Liver (tissue), 9 donors: Measurements from ENCODE around the gene FAM124A. TPM values are rescaled to one million over a fixed set of nuclear protein-coding genes. Genes with fewer than 3 reads are reported as not detected.

Experiments used
- DNase-seq: peaks from one replicate; pipeline ENCODE4 v3.0.0-alpha.2; 2017; ENCODE audit warnings: low spot score
- H3K27ac ChIP-seq, 2 donors: one replicate each; pipeline ENCODE4 v1.7.0; 2013; ENCODE audit warnings: inconsistent platforms in 2 of 2, low read length in 2 of 2, control low read depth in 1 of 2, low read depth in 1 of 2, mild to moderate bottlenecking in 1 of 2
- H3K27me3 ChIP-seq, 4 donors: one replicate each; pipeline versions ENCODE4 v1.6.1 to v1.7.0; 2013; ENCODE audit warnings: low read length in 3 of 4, inconsistent platforms in 1 of 4, mild to moderate bottlenecking in 1 of 4, moderate library complexity in 1 of 4; ENCODE audit not compliant: control insufficient read depth in 4 of 4, insufficient read depth in 4 of 4
- H3K36me3 ChIP-seq, 4 donors: one replicate each; pipeline versions ENCODE4 v1.6.1 to v1.7.0; 2013; ENCODE audit warnings: low read length in 3 of 4, mild to moderate bottlenecking in 3 of 4, low read depth in 1 of 4, moderate library complexity in 1 of 4; ENCODE audit not compliant: control insufficient read depth in 4 of 4, insufficient read depth in 3 of 4
- H3K4me1 ChIP-seq, 4 donors: one replicate each; pipeline versions ENCODE4 v1.6.1 to v1.7.0; 2013; ENCODE audit warnings: low read length in 3 of 4, mild to moderate bottlenecking in 3 of 4, moderate library complexity in 1 of 4; ENCODE audit not compliant: control insufficient read depth in 4 of 4, insufficient read depth in 4 of 4
- H3K4me3 ChIP-seq, 3 donors: one replicate each; pipeline versions ENCODE4 v1.6.1 to v1.7.0; 2013; ENCODE audit warnings: low read length in 3 of 3, control low read depth in 1 of 3, low read depth in 1 of 3, mild to moderate bottlenecking in 1 of 3
- H3K9ac ChIP-seq, 2 donors: one replicate each; pipeline ENCODE4 v1.7.0; 2013; ENCODE audit warnings: low read length in 2 of 2, mild to moderate bottlenecking in 2 of 2, moderate library complexity in 2 of 2, control low read depth in 1 of 2, low read depth in 1 of 2
- H3K9me3 ChIP-seq, 4 donors: one replicate each; pipeline versions ENCODE4 v1.6.1 to v1.7.0; 2013; ENCODE audit warnings: low read length in 3 of 4; ENCODE audit not compliant: control insufficient read depth in 4 of 4
- ATF3 ChIP-seq: IDR thresholded peaks from 2 replicates; pipeline ENCODE4 v1.6.1; 2016; ENCODE audit warnings: antibody characterized with exemption
- CTCF ChIP-seq: fragments of 150-350 bp; IDR thresholded peaks from 2 replicates; pipeline ENCODE4 v1.5.1; 2017; ENCODE audit warnings: improper control_type of control experiment, low read depth, low read length; ENCODE audit not compliant: missing input control
- EGR1 ChIP-seq, 2 donors: IDR thresholded peaks; 2 replicates each; pipeline ENCODE4 v1.6.1; 2016 to 2018; ENCODE audit warnings: antibody characterized with exemption in 2 of 2, low read depth in 2 of 2
- FOXA1 ChIP-seq: IDR thresholded peaks from 2 replicates; pipeline ENCODE4 v1.6.1; 2016; ENCODE audit warnings: antibody characterized with exemption
- FOXA2 ChIP-seq: IDR thresholded peaks from 2 replicates; pipeline ENCODE4 v1.6.1; 2016; ENCODE audit warnings: antibody characterized with exemption
- GABPA ChIP-seq, 2 donors: IDR thresholded peaks in 1 of 2; conservative IDR thresholded peaks in 1 of 2; 2 replicates each; pipeline ENCODE4 v1.6.1; 2016; ENCODE audit warnings: antibody characterized with exemption in 2 of 2, mild to moderate bottlenecking in 1 of 2, moderate library complexity in 1 of 2
- HNF4A ChIP-seq, 2 donors: conservative IDR thresholded peaks; 2 replicates each; pipeline ENCODE4 v1.6.1; 2016; ENCODE audit warnings: antibody characterized with exemption in 2 of 2, mild to moderate bottlenecking in 2 of 2
- HNF4G ChIP-seq: IDR thresholded peaks from 2 replicates; pipeline ENCODE4 v1.6.1; 2016; ENCODE audit warnings: antibody characterized with exemption
- JUND ChIP-seq, 2 donors: IDR thresholded peaks; 2 replicates each; pipeline ENCODE4 v1.6.1; 2016; ENCODE audit warnings: antibody characterized with exemption in 2 of 2
- MAX ChIP-seq: IDR thresholded peaks from 2 replicates; pipeline ENCODE4 v1.6.1; 2016; ENCODE audit warnings: antibody characterized with exemption
- NR2F2 ChIP-seq: IDR thresholded peaks from 2 replicates; pipeline ENCODE4 v1.6.1; 2016; ENCODE audit warnings: antibody characterized with exemption
- RAD21 ChIP-seq, 2 donors: IDR thresholded peaks; 2 replicates each; pipeline ENCODE4 v1.6.1; 2016; ENCODE audit warnings: antibody characterized with exemption in 2 of 2, mild to moderate bottlenecking in 2 of 2
- REST ChIP-seq: IDR thresholded peaks from 2 replicates; pipeline ENCODE4 v1.6.1; 2016; ENCODE audit warnings: antibody characterized with exemption, mild to moderate bottlenecking
- RXRA ChIP-seq, 2 donors: IDR thresholded peaks; 2 replicates each; pipeline ENCODE4 v1.6.1; 2017 to 2018; ENCODE audit warnings: antibody characterized with exemption in 2 of 2, mild to moderate bottlenecking in 1 of 2
- SP1 ChIP-seq: IDR thresholded peaks from 2 replicates; pipeline ENCODE4 v1.6.1; 2018; ENCODE audit warnings: antibody characterized with exemption, mild to moderate bottlenecking
- TAF1 ChIP-seq: conservative IDR thresholded peaks from 2 replicates; pipeline ENCODE4 v1.6.1; 2016; ENCODE audit warnings: antibody characterized with exemption, mild to moderate bottlenecking
- YY1 ChIP-seq: IDR thresholded peaks from 2 replicates; pipeline ENCODE4 v1.6.1; 2016; ENCODE audit warnings: antibody characterized with exemption, mild to moderate bottlenecking
- ZBTB33 ChIP-seq: IDR thresholded peaks from 2 replicates; pipeline ENCODE4 v1.6.1; 2016; ENCODE audit warnings: antibody characterized with exemption
- WGBS: extraction: QIAGEN DNeasy Blood & Tissue Kit; methylation state at CpG from one replicate; pipeline ENCODE4 v1.1.7; 2013; 5-methylcytosine and 5-hydroxymethylcytosine counted together
- polyA plus RNA-seq, 2 donors: library from polyadenylated mRNA; stranded (reverse) in 1 of 2; unstranded in 1 of 2; fragments of 200-250 nt in 1 of 2; fragments of >200 nt in 1 of 2; fragmentation: Nextera tagmentation in 1 of 2; extraction: Ambion mirVana in 1 of 2; gene quantifications; one replicate each; pipeline versions ENCODE4 v1.2.1 to v1.2.3, GENCODE V29; 2013 to 2015
- total RNA-seq, 2 donors: library from RNA; depleted of rRNA; stranded (reverse); fragments of >200 nt; gene quantifications; one replicate each; pipeline ENCODE4 v1.2.3, GENCODE V29; 2014
- donor health status: healthy.
- donor health status: healthy.
- donor health status: healthy.
- donor health status: healthy.
- donor health status: healthy.

Gene FAM124A
- total and polyA plus RNA-seq, 4 donors, result 0.33 to 0.92 (median 0.46) TPM

- no peaks in the 10 kb centered on the region for H3K36me3 ChIP-seq
- no peaks in the 10 kb centered on the region for H3K9me3 ChIP-seq
- no peak for TF ChIP-seq YY1
- no peak for TF ChIP-seq SP1
- no peak for TF ChIP-seq CTCF
- TF ChIP-seq JUND (IDR thresholded peaks at IDR 0.05), result no peak
- TF ChIP-seq REST, result no peak
- TF ChIP-seq TAF1, result no peak
- TF ChIP-seq NR2F2, result no peak
- no peak for TF ChIP-seq HNF4A (conservative IDR thresholded peaks at IDR 0.05)
- no peak for TF ChIP-seq RAD21 (IDR thresholded peaks at IDR 0.05)
- no peak for TF ChIP-seq FOXA2
- TF ChIP-seq RXRA (IDR thresholded peaks at IDR 0.05), result no peak
- TF ChIP-seq GABPA (IDR thresholded peaks at IDR 0.05 in 1 of 2, conservative IDR thresholded peaks at IDR 0.05 in 1 of 2), result no peak
- no peaks in the 10 kb centered on the region for H3K27me3 ChIP-seq
- DNase-seq, result no peak
- no peaks in the 10 kb centered on the region for H3K4me1 ChIP-seq
- H3K27ac ChIP-seq, result no peak overlapping the region
- 89% methylated on average over 12 of the region's 12 CpGs for WGBS
- H3K4me3 ChIP-seq, result no peak overlapping the region
- H3K9ac ChIP-seq, result no peak overlapping the region
Measured at GRCh38 chr13:51191743-51192142, 30.5 kb upstream of the FAM124A start.

GRCh38 chr13:51192348-51192747, 29.9 kb upstream of the FAM124A start:
- H3K4me1 ChIP-seq, result no peaks in the 10 kb centered on the region
- no peak overlapping the region for H3K9ac ChIP-seq
- no peak overlapping the region for H3K27ac ChIP-seq
- DNase-seq, result no peak
- H3K36me3 ChIP-seq, result no peaks in the 10 kb centered on the region
- no peaks in the 10 kb centered on the region for H3K27me3 ChIP-seq
- no peak overlapping the region for H3K4me3 ChIP-seq
- 75% methylated on average over 1 of the region's 1 CpG for WGBS
- no peaks in the 10 kb centered on the region for H3K9me3 ChIP-seq
- TF ChIP-seq JUND (IDR thresholded peaks at IDR 0.05) (no peak), RXRA (IDR thresholded peaks at IDR 0.05) (no peak), GABPA (IDR thresholded peaks at IDR 0.05 in 1 of 2, conservative IDR thresholded peaks at IDR 0.05 in 1 of 2) (no peak), NR2F2 (no peak), ATF3 (no peak), REST (no peak), HNF4A (conservative IDR thresholded peaks at IDR 0.05) (no peak), RAD21 (IDR thresholded peaks at IDR 0.05) (no peak), HNF4G (no peak), FOXA1 (no peak), YY1 (no peak), EGR1 (IDR thresholded peaks at IDR 0.05; ENCODE audit: low read depth in 2 of 2) (no peak), MAX (no peak), CTCF (no peak), SP1 (no peak), TAF1 (no peak), ZBTB33 (no peak)
